Neural cell (in vitro differentiated cells): ENCODE data around the gene TET2.

Source experiments
- CTCF ChIP-seq: fragments of 450-650 bp; IDR thresholded peaks from 2 replicates; pipeline ENCODE4 v1.5.1; 2014; ENCODE audit warnings: antibody characterized with exemption, mild to moderate bottlenecking, moderate library complexity; ENCODE audit not compliant: poor library complexity, severe bottlenecking
- EP300 ChIP-seq: fragments of 450-650 bp; conservative IDR thresholded peaks from 2 replicates; pipeline ENCODE4 v1.6.1; 2014; ENCODE audit warnings: antibody characterized with exemption, mild to moderate bottlenecking, moderate library complexity; ENCODE audit not compliant: poor library complexity, severe bottlenecking
- MXI1 ChIP-seq: fragments of 450-650 bp; conservative IDR thresholded peaks from 2 replicates; pipeline ENCODE4 v1.6.1; 2014; ENCODE audit warnings: antibody characterized with exemption, mild to moderate bottlenecking; ENCODE audit not compliant: poor library complexity, severe bottlenecking
- POLR2AphosphoS5 ChIP-seq: IDR thresholded peaks from 2 replicates; pipeline ENCODE4 v1.6.1; 2012
- TAF1 ChIP-seq: IDR thresholded peaks from 2 replicates; pipeline ENCODE4 v1.6.1; 2012; ENCODE audit warnings: low read depth

GRCh38 chr4:105215609-105216313 lies 69.1 kb downstream of the TET2 start:
- TF ChIP-seq POLR2AphosphoS5 (no peak), CTCF (no peak), MXI1 (no peak), TAF1 (no peak), EP300 (no peak)
